Kidney (tissue), 14 donors: ENCODE data around the gene ACOXL. TPM values are rescaled to one million over a fixed set of nuclear protein-coding genes. Genes with fewer than 3 reads are reported as not detected.

Source experiments
- DNase-seq, 5 donors: peaks; one replicate each; pipeline ENCODE4 v3.0.0-alpha.2; 2013 to 2020
- FAIRE-seq: peaks from 2 replicates; lab custom pipeline; 2012; peaks lifted over from hg19 to GRCh38; lab: Jason Lieb, UNC
- H3K27ac ChIP-seq, 2 donors: one replicate each; pipeline ENCODE4 v1.7.0; 2013; ENCODE audit warnings: low read depth in 2 of 2, low read length in 2 of 2, inconsistent platforms in 1 of 2
- H3K27me3 ChIP-seq: one replicate; pipeline ENCODE4 v1.7.1; 2013; ENCODE audit warnings: low read length, inconsistent platforms; ENCODE audit not compliant: control insufficient read depth, insufficient read depth
- H3K36me3 ChIP-seq, 3 donors: one replicate each; pipeline versions ENCODE4 v1.7.0 to v1.7.1; 2013; ENCODE audit warnings: low read length in 3 of 3, control low read depth in 1 of 3, inconsistent platforms in 1 of 3; ENCODE audit not compliant: insufficient read depth in 3 of 3, control insufficient read depth in 2 of 3
- H3K4me1 ChIP-seq, 3 donors: one replicate each; pipeline versions ENCODE4 v1.7.0 to v1.7.1; 2013; ENCODE audit warnings: low read length in 3 of 3, inconsistent platforms in 1 of 3, low read depth in 1 of 3; ENCODE audit not compliant: control insufficient read depth in 2 of 3, insufficient read depth in 2 of 3
- H3K4me3 ChIP-seq, 3 donors: one replicate each; pipeline versions ENCODE4 v1.7.0 to v1.8.1; 2013; ENCODE audit warnings: low read length in 3 of 3, control low read depth in 1 of 3, inconsistent platforms in 1 of 3
- H3K9ac ChIP-seq, 3 donors: one replicate each; pipeline versions ENCODE4 v1.7.0 to v1.7.1; 2013; ENCODE audit warnings: low read length in 3 of 3, control low read depth in 1 of 3, inconsistent platforms in 1 of 3
- H3K9me3 ChIP-seq, 3 donors: one replicate each; pipeline versions ENCODE4 v1.7.0 to v1.7.1; 2013; ENCODE audit warnings: low read length in 3 of 3, control low read depth in 1 of 3, inconsistent platforms in 1 of 3; ENCODE audit not compliant: control insufficient read depth in 2 of 3, insufficient read depth in 1 of 3
- intact Hi-C: fragments of 100-400 bp; cut with DNase I; formaldehyde crosslinking; loops from one replicate; pipeline ENCODE4 v1.11.1; 2022
- polyA plus RNA-seq: library from polyadenylated mRNA; stranded (reverse); fragments of 350-450 nt; fragmentation: Illumina TruSeq; extraction: RNeasy Lipid Tissue Mini Kit (QIAGEN cat#74804); gene quantifications from one replicate; pipeline ENCODE4 v1.2.3, GENCODE V29; 2014; ENCODE audit warnings: low read depth, low replicate concordance; ENCODE audit not compliant: insufficient read depth
- total RNA-seq: library from RNA; stranded (reverse); fragmentation: NEBNext Ultra II Directional; extraction: Animal tissue kit (Norgen Biotek cat#: 25700); gene quantifications from one replicate; pipeline ENCODE4 v1.2.1, GENCODE V29; 2021
- TF ChIP-seq, protein P1 (sequence below): IDR thresholded peaks from 3 replicates; pipeline ENCODE4 v1.5.1; 2012; ENCODE audit warnings: mild to moderate bottlenecking, moderate library complexity, borderline replicate concordance; ENCODE audit not compliant: insufficient read depth; ENCODE audit errors: extremely low read depth
- donor health status: control.
- donor health status: control.
- donor health status: control.
- donor health status: control.
- donor health status: control.
- donor health status: DM: yes; HTN: yes; CAD: no.
- donor health status: Normal renal cell carcinoma (clear cell type).

Gene ACOXL
- total and polyA plus RNA-seq, 2 donors from 2014 or later = 2.0 TPM; not detected in 1

DNA sequence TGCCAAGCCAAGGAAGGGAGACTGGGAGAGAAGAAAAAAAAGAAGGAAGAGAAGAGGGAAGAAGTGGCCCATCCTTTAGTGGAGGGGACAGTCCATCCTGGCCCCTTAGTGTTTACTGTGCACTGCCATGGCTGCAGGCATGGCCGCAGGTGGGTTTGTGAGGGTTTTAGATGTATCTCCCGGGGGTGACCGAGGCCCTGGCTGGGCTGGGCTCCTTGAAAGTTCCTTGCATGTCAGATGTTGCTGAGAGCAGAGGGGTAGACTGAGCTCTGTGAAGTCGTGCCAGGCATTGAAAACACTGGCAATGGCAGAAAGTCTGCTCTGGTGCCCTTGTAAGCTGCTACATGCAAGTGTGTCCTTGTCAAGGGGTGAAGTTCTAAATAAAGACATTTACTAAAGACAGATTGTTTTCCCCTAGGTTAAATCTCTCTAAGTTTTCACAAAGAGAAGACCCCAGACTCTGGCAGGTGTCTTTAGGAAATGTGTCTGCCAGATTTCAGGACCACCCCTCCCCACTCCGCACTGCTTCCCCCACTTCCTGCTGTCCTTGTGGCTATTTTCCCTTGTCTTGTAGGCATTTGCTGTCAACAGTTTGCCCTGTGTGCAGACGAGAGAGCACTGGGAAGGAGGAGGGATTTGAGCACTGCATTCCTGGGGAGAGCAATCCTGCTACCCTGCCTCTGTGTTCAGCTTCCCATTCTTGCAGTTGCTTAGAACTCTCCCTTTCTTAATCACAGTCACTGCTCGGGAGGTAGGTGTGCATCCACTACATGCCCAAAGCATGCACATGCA is 68.4 kb downstream of the ACOXL start:
- TF ChIP-seq, protein P1, sequence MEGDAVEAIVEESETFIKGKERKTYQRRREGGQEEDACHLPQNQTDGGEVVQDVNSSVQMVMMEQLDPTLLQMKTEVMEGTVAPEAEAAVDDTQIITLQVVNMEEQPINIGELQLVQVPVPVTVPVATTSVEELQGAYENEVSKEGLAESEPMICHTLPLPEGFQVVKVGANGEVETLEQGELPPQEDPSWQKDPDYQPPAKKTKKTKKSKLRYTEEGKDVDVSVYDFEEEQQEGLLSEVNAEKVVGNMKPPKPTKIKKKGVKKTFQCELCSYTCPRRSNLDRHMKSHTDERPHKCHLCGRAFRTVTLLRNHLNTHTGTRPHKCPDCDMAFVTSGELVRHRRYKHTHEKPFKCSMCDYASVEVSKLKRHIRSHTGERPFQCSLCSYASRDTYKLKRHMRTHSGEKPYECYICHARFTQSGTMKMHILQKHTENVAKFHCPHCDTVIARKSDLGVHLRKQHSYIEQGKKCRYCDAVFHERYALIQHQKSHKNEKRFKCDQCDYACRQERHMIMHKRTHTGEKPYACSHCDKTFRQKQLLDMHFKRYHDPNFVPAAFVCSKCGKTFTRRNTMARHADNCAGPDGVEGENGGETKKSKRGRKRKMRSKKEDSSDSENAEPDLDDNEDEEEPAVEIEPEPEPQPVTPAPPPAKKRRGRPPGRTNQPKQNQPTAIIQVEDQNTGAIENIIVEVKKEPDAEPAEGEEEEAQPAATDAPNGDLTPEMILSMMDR = no peak
- FAIRE-seq (no peak), DNase-seq (no peak)
- Histone ChIP-seq H3K4me3 (no peak overlapping the region), H3K36me3 (no peaks in the 10 kb centered on the region), H3K27ac (no peak overlapping the region), H3K9ac (no peak overlapping the region), H3K4me1 (no peaks in the 10 kb centered on the region), H3K9me3 (peaks cover 0 to 6% (median 0%) of the 10 kb centered on the region in 3 donors), H3K27me3 (no peaks in the 10 kb centered on the region)
- intact Hi-C loops = no loop called here

DNA sequence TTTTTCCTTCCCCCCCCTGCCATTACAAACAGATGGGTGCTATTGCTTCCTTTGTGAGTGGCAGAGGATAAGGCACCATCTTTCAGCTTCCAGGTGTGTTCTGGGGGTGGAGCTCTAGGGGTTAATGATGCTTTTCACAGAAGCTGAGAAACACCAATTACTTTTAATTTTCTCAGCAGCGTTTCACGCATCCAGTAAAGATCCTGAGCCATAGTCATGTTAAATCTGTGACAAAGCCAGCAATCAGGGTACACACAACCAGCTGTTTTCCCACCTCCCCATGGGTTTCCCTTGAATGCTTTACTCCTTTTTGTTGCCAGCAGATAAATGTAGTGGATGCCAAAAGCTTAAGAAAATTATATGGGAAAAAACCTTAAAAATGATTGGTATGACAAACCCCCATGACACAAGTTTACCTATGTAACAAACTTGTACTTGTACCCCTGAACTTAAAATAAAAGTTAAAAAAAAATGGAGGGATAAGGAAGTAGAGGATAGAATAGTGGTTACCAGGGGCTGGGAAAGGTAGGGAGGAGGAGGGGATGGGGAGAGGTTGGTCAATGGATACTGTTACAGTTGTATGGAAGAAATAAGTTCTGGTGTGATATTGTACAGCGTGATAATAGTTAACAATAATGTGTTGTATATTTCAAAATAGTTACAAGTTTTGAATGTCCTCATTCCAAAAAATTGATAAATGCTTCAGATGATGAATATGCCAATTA is 70.0 kb downstream of the ACOXL start:
- intact Hi-C loops = no loop called here
- H3K9ac ChIP-seq = no peak overlapping the region
- DNase-seq = no peak
- H3K27me3 ChIP-seq = no peaks in the 10 kb centered on the region
- no peaks in the 10 kb centered on the region for H3K4me1 ChIP-seq
- no peaks in the 10 kb centered on the region for H3K36me3 ChIP-seq
- no peak overlapping the region for H3K27ac ChIP-seq
- no peak overlapping the region for H3K4me3 ChIP-seq
- TF ChIP-seq, protein P1 = no peak
- peaks cover 0 to 6% (median 0%) of the 10 kb centered on the region in 3 donors for H3K9me3 ChIP-seq
- FAIRE-seq = no peak

DNA sequence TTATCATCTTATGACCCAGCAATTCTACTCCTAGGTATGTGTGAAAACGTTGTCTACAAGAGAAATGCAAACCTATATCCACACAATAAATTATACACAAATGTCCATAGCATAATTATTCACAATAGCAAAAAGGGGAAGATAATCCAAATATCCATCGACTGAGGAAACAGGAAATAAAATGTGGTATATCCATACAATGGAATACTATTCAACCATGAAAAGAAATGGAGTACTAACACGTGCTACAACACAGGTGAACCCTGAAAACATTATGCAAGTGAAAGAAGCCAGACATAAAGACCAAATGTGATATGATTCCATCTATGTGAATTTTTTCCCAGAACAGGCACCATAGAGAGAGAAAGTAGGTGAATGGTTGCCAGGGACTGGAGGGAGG is 72.1 kb downstream of the ACOXL start:
- H3K36me3 ChIP-seq = no peaks in the 10 kb centered on the region
- no peak overlapping the region for H3K4me3 ChIP-seq
- no peak for FAIRE-seq
- no peaks in the 10 kb centered on the region for H3K4me1 ChIP-seq
- DNase-seq = no peak
- no peaks in the 10 kb centered on the region for H3K27me3 ChIP-seq
- intact Hi-C loops = no loop called here
- no peak overlapping the region for H3K9ac ChIP-seq
- H3K9me3 ChIP-seq = peaks cover 0 to 6% (median 0%) of the 10 kb centered on the region in 3 donors
- TF ChIP-seq, protein P1 = no peak
- no peak overlapping the region for H3K27ac ChIP-seq
